Activated CD4-positive, alpha-beta T cell treated with anti-CD3 and anti-CD28 coated beads for 36 hours (primary cell): ENCODE measurements around the gene SMCO2. TPM values are rescaled to one million over a fixed set of nuclear protein-coding genes. Genes with fewer than 3 reads are reported as not detected.

Experiments used
- ATAC-seq: fragments of 200-7000 bp; cut with Tn5 transposase; one replicate; pipeline ENCODE4 v1.10.0; 2021; ENCODE audit warnings: mild to moderate bottlenecking, moderate library complexity
- CTCF ChIA-PET: fragments of 350-600 bp; sonication (Branson Sonifier 250); formaldehyde crosslinking; loops from one replicate; lab custom pipeline; 2021; ENCODE audit warnings: antibody characterized with exemption; lab: Charles Lee
- POLR2A ChIA-PET: fragments of 350-600 bp; sonication (Branson Sonifier 250); formaldehyde crosslinking; loops from one replicate; lab custom pipeline; 2021; ENCODE audit warnings: antibody characterized with exemption, inconsistent platforms; lab: Charles Lee
- DNase-seq: peaks from one replicate; pipeline ENCODE4 v3.0.0-alpha.2; 2020
- H3K27ac Mint-ChIP-seq: one replicate; pipeline ENCODE4 v1.8.0; 2021; ENCODE audit warnings: mixed read lengths
- H3K27me3 Mint-ChIP-seq: one replicate; pipeline ENCODE4 v1.8.0; 2021; ENCODE audit warnings: mixed read lengths
- H3K36me3 Mint-ChIP-seq: one replicate; pipeline ENCODE4 v1.8.0; 2021; ENCODE audit warnings: low read depth, mixed read lengths
- H3K4me1 Mint-ChIP-seq: one replicate; pipeline ENCODE4 v1.8.0; 2021; ENCODE audit warnings: mixed read lengths
- H3K4me3 Mint-ChIP-seq: one replicate; pipeline ENCODE4 v1.8.0; 2021; ENCODE audit warnings: mild to moderate bottlenecking, moderate library complexity, mixed read lengths
- H3K9me3 Mint-ChIP-seq: one replicate; pipeline ENCODE4 v1.8.0; 2021; ENCODE audit warnings: low read depth, mixed read lengths
- intact Hi-C, 2 experiments: fragments of 100-400 bp; cut with DNase I in 1 of 2; cut with micrococcal nuclease in 1 of 2; formaldehyde crosslinking; loops; one replicate each; pipeline versions ENCODE4 v1.14.2 to v1.15.1; 2022 to 2024; cut with DNase I, micrococcal nuclease
- total RNA-seq, 2 experiments: library from RNA; stranded (reverse); gene quantifications; one replicate each; pipeline ENCODE4 v1.2.3, GENCODE V29; 2021

The SMCO2 gene
- total RNA-seq, 2 experiments from 2014 or later = 0.23 TPM; not detected in 1

- POLR2A ChIA-PET = no interaction called here
- Mint-ChIP-seq H3K27me3 (peaks cover 5% of the 10 kb centered on the region), H3K9me3 (no peaks in the 10 kb centered on the region), H3K4me3 (no peak overlapping the region), H3K36me3 (no peaks in the 10 kb centered on the region), H3K27ac (no peak overlapping the region), H3K4me1 (peaks cover 29% of the 10 kb centered on the region)
- DNase-seq (no peak), ATAC-seq (no peak)
- intact Hi-C loops = no loop called here
- CTCF ChIA-PET = no interaction called here
Observed at GRCh38 chr12:27527512-27527911, 81.0 kb downstream of the SMCO2 start.

- POLR2A ChIA-PET = no interaction called here
- intact Hi-C loops = no loop called here
Observed at GRCh38 chr12:27528788-27529187, 82.3 kb downstream of the SMCO2 start.

GRCh38 chr12:27530157-27530922 lies 83.8 kb downstream of the SMCO2 start:
- H3K4me3 Mint-ChIP-seq = no peak overlapping the region
- H3K36me3 Mint-ChIP-seq = no peaks in the 10 kb centered on the region
- POLR2A ChIA-PET = interaction anchor here (0.6 kb wide), 1 partner anchor 9 kb away, joined by 3 read pairs; no protein-coding TSS in a partner anchor
- DNase-seq (no peak), ATAC-seq (no peak)
- peaks cover 1% of the 10 kb centered on the region for H3K27me3 Mint-ChIP-seq
- CTCF ChIA-PET = interaction anchor here (0.8 to 1.4 kb wide), 4 partner anchors 9 to 57 kb away, joined by 3 to 6 read pairs (median 4); no protein-coding TSS in a partner anchor
- H3K9me3 Mint-ChIP-seq = no peaks in the 10 kb centered on the region
- H3K27ac Mint-ChIP-seq = no peak overlapping the region
- intact Hi-C loops = no loop called here
- peaks cover 34% of the 10 kb centered on the region for H3K4me1 Mint-ChIP-seq

More at GRCh38 chr12:27528788-27529187, 82.3 kb downstream of the SMCO2 start:
- Mint-ChIP-seq H3K27me3 (peaks cover 5% of the 10 kb centered on the region), H3K4me3 (no peak overlapping the region), H3K36me3 (no peaks in the 10 kb centered on the region), H3K27ac (no peak overlapping the region), H3K9me3 (no peaks in the 10 kb centered on the region), H3K4me1 (peaks cover 28% of the 10 kb centered on the region)
- no peak for ATAC-seq
- no peak for DNase-seq
- CTCF ChIA-PET = no interaction called here

GRCh38 chr12:27531896-27532295 lies 85.4 kb downstream of the SMCO2 start:
- Mint-ChIP-seq H3K27ac (no peak overlapping the region), H3K4me3 (no peak overlapping the region), H3K9me3 (no peaks in the 10 kb centered on the region), H3K4me1 (peaks cover 33% of the 10 kb centered on the region), H3K27me3 (no peaks in the 10 kb centered on the region), H3K36me3 (no peaks in the 10 kb centered on the region)
- ChIA-PET CTCF (interaction anchor here (0.6 to 1.4 kb wide), 4 partner anchors 9 to 497 kb away, joined by 3 to 6 read pairs (median 4); no protein-coding TSS in a partner anchor), POLR2A (interaction anchor here (0.6 kb wide), 1 partner anchor 50 kb away, joined by 3 read pairs; no protein-coding TSS in a partner anchor)
- intact Hi-C loops = no loop called here
- DNase-seq = no peak
- no peak for ATAC-seq

- ChIA-PET CTCF (interaction anchor here (0.6 to 2.1 kb wide), 5 partner anchors 11 to 1033 kb away, joined by 3 to 8 read pairs (median 4); partner anchors contain the start of gene PPFIBP1), POLR2A (interaction anchor here (0.6 kb wide), 2 partner anchors 65 to 269 kb away, joined by 4 to 6 read pairs; no protein-coding TSS in a partner anchor)
- Mint-ChIP-seq H3K36me3 (no peaks in the 10 kb centered on the region), H3K4me1 (peaks cover 38% of the 10 kb centered on the region), H3K4me3 (peak overlapping the region; percentile 3), H3K9me3 (no peaks in the 10 kb centered on the region), H3K27me3 (no peaks in the 10 kb centered on the region), H3K27ac (peak overlapping the region; percentile 38)
- ATAC-seq (peak; percentile 84), DNase-seq (peak; percentile 50)
- intact Hi-C loops = loop anchor here (1.0 to 2.0 kb wide), 3 partner anchors 10 to 36 kb away; partner anchors contain the start of gene PPFIBP1 (in 1 of the 2)
Observed at GRCh38 chr12:27534060-27534764, 87.7 kb downstream of the SMCO2 start.

- Mint-ChIP-seq H3K4me1 (peaks cover 38% of the 10 kb centered on the region), H3K9me3 (no peaks in the 10 kb centered on the region), H3K4me3 (peak overlapping the region; percentile 3), H3K27me3 (no peaks in the 10 kb centered on the region), H3K27ac (peak overlapping the region; percentile 38), H3K36me3 (no peaks in the 10 kb centered on the region)
- intact Hi-C loops = loop anchor here (1.0 to 2.0 kb wide), 3 partner anchors 10 to 36 kb away; partner anchors contain the start of gene PPFIBP1 (in 1 of the 2)
- no peak for DNase-seq
- ChIA-PET CTCF (interaction anchor here (0.6 to 2.1 kb wide), 5 partner anchors 10 to 100 kb away, joined by 3 to 8 read pairs (median 4); partner anchors contain the start of gene PPFIBP1), POLR2A (interaction anchor here (0.6 kb wide), 2 partner anchors 65 to 268 kb away, joined by 4 to 6 read pairs; no protein-coding TSS in a partner anchor)
- peak; percentile 30 for ATAC-seq
Observed at GRCh38 chr12:27534765-27535161, 88.2 kb downstream of the SMCO2 start.

GRCh38 chr12:27535318-27535717 lies 88.8 kb downstream of the SMCO2 start:
- peaks cover 33% of the 10 kb centered on the region for H3K4me1 Mint-ChIP-seq
- ChIA-PET POLR2A (no interaction called here), CTCF (interaction anchor here (0.9 to 1.2 kb wide), 2 partner anchors 12 to 50 kb away, joined by 4 to 6 read pairs; partner anchors contain the start of gene PPFIBP1)
- no peak for ATAC-seq
- H3K36me3 Mint-ChIP-seq = no peaks in the 10 kb centered on the region
- no peaks in the 10 kb centered on the region for H3K9me3 Mint-ChIP-seq
- DNase-seq = no peak
- no peak overlapping the region for H3K27ac Mint-ChIP-seq
- intact Hi-C loops = loop anchor here in 1 of 2 experiments (2.0 kb wide), 1 partner anchor 37 kb away; no protein-coding TSS in a partner anchor
- H3K4me3 Mint-ChIP-seq = no peak overlapping the region
- no peaks in the 10 kb centered on the region for H3K27me3 Mint-ChIP-seq

- Mint-ChIP-seq H3K4me1 (peaks cover 26% of the 10 kb centered on the region), H3K27ac (no peak overlapping the region), H3K9me3 (no peaks in the 10 kb centered on the region), H3K27me3 (peaks cover 3% of the 10 kb centered on the region), H3K36me3 (no peaks in the 10 kb centered on the region), H3K4me3 (no peak overlapping the region)
- POLR2A ChIA-PET = no interaction called here
- intact Hi-C loops = no loop called here
- no peak for ATAC-seq
- no peak for DNase-seq
- CTCF ChIA-PET = no interaction called here
Observed at GRCh38 chr12:27537855-27538675, 91.5 kb downstream of the SMCO2 start.

GRCh38 chr12:27539191-27539631 lies 92.7 kb downstream of the SMCO2 start:
- Mint-ChIP-seq H3K27me3 (peaks cover 4% of the 10 kb centered on the region), H3K36me3 (peaks cover under 1% of the 10 kb centered on the region), H3K9me3 (no peaks in the 10 kb centered on the region), H3K4me1 (peaks cover 17% of the 10 kb centered on the region), H3K4me3 (no peak overlapping the region), H3K27ac (no peak overlapping the region)
- ChIA-PET POLR2A (no interaction called here), CTCF (interaction anchor here (1.4 kb wide), 1 partner anchor 9 kb away, joined by 4 read pairs; no protein-coding TSS in a partner anchor)
- DNase-seq (no peak), ATAC-seq (no peak)
- intact Hi-C loops = no loop called here

- ChIA-PET POLR2A (no interaction called here), CTCF (interaction anchor here (0.5 to 0.7 kb wide), 2 partner anchors 18 to 125 kb away, joined by 3 to 4 read pairs; no protein-coding TSS in a partner anchor)
- H3K27ac Mint-ChIP-seq = no peak overlapping the region
- peaks cover 7% of the 10 kb centered on the region for H3K27me3 Mint-ChIP-seq
- peaks cover 5% of the 10 kb centered on the region for H3K4me1 Mint-ChIP-seq
- no peak overlapping the region for H3K4me3 Mint-ChIP-seq
- intact Hi-C loops = no loop called here
- DNase-seq (no peak), ATAC-seq (no peak)
- H3K9me3 Mint-ChIP-seq = no peaks in the 10 kb centered on the region
- H3K36me3 Mint-ChIP-seq = peaks cover 5% of the 10 kb centered on the region
Observed at GRCh38 chr12:27541031-27541719, 94.6 kb downstream of the SMCO2 start.
